GM19372 (cell line): ENCODE data around the gene GULP1.
"Not testable (repeated sequence)": the region's sequence is repeated elsewhere in the genome, so short reads cannot be mapped to it uniquely, and the experiment has no call there.

Experiments
- ATAC-seq: cut with Tn5 transposase; IDR thresholded peaks from one replicate; pipeline ENCODE4 v1.9.1; 2021; ENCODE audit warnings: mild to moderate bottlenecking, low read depth, moderate library complexity; ENCODE audit not compliant: unreplicated experiment

The GULP1 gene, protein sequence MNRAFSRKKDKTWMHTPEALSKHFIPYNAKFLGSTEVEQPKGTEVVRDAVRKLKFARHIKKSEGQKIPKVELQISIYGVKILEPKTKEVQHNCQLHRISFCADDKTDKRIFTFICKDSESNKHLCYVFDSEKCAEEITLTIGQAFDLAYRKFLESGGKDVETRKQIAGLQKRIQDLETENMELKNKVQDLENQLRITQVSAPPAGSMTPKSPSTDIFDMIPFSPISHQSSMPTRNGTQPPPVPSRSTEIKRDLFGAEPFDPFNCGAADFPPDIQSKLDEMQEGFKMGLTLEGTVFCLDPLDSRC

DNA sequence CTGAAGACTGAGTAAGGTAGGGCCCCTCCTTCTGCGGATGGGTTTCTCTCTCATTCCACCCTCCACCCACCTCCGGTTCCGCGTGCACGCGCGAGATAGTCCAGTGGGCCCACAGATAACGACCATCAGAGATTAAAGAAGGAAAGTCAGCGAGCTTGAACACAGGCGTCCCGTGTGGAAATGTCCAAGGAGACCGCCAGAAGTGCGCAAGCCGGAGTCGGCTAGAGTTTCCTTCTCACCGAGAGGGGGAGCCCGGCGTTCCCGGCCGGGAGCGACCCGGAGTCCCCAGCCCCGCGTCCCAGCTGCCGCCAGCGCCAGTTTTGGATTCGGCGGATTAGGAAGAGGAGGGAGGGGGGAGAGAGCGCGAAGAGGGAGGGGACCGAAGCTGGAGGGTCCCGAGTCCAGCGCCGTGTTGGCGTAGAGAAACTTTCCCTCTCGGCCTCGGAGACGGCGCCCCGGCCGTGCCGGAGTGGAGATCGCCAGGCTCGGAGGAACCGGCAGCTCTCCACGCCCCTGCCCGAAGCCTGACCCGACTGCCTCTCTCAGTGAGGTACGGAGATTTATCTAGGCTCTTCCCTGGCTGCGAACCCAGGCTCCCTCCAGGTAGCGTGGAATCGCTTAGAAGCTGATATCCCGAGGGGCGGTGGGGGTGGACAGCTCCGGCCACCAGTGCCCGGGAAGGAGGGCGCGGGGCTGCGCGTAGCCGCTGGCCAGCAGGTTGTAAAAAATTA, at the start of gene GULP1:
Gene GULP1, plus strand, starts transcription at position 258 of the 731 bp plus-strand sequence. CDS start 185,829 bp downstream, outside the sequence.
- ATAC-seq: no peak

DNA sequence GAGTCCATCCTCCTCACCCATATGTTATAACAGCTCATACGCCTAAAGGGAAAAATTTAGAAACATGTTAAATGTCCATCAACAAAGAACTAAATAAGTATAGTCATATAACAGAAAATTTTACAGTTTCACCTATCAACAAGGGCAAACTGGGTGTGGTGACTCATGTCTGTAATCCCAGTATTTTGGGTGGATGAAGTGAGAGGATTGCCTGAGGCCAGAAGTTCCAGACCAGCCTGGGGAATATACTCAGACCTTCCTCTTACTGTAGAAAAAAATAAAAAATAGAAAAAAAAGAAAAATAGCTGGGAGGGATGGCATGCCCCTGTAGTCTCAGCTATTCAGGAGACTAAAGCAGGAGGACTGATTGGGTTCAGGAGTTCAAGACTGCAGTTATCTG, 48.3 kb upstream of the GULP1 start:
- ATAC-seq: no peak

GRCh38 chr2:188244383-188244782, 47.3 kb upstream of the GULP1 start:
- ATAC-seq: no peak

DNA sequence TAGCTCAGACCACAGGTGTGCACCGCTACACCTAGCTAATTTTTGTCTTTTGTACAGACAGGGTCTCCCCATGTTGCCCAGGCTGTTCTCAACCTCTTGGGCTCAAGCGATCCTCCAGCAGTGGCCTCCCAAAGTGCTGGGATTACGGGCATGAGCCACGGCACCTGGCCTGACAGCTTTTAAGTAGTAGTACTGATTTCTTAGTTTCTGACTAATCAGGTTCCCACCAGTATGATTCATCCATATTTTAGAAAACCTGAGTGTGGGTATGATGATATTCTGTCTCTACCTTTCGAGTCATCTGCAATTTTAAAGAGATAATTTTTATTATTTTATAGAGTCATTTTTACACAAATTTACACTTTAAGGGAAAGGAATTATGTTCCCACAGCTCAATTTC, 46.4 kb upstream of the GULP1 start:
- no peak for ATAC-seq

DNA sequence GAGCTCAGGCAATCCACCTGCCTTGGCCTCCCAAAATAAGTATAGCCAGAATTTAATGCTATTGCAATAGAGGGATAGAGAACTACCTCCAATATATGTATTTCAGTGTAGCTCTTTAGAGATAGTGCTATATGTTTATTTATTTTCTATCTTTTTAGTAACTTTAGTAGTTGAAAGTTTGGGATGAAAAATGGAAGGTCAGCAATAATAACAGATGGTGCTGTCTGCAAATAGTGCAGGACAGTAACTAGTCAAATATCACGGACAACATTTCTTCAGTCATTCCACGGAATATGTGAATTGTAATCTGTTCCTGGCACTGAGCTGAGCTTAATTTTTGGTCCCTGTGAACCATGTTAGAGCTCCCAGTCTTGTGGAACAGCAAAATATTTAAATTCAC, 43.2 kb upstream of the GULP1 start:
- ATAC-seq: no peak

GRCh38 chr2:188251034-188251433, 40.6 kb upstream of the GULP1 start:
- no peak for ATAC-seq

DNA sequence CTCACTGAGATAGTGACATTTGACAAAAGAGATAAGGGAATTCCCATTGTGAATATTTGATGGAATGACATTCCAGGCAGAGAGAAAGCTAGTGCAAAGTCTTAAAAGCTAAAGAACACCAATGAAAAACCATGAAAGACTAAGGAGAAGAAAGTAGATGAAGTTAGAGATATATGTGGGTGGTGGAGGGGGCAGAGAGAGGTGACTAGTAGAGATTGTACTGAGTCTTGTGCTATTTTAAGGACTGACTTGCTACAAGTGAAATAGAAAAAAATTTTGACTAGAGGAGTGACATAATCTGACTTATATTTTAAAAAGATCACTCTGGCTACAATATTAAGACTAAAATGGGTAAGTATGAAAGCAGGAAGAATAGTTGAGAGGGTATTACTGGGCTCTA, 35.3 kb upstream of the GULP1 start:
- no peak for ATAC-seq

DNA sequence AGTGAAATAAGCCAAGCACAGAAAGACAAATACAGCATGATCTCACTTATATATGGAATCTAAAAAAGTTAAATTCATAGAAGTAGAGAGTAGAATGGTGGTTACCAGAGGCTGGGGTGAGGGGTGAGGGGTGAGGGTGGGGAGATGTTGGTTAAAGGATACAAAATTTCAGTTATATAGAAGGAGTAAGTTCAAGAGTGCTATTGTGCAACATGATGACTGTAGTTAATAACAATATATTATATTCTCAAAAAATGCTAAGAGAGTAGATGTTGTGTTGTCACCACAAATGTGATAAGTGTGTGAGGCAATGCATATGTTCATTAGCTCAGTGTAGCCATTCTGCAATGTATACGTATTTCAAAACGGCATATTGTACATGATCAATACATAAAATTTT, 26.4 kb upstream of the GULP1 start:
- no peak for ATAC-seq

GRCh38 chr2:188267776-188268175, 23.9 kb upstream of the GULP1 start:
- no peak for ATAC-seq

DNA sequence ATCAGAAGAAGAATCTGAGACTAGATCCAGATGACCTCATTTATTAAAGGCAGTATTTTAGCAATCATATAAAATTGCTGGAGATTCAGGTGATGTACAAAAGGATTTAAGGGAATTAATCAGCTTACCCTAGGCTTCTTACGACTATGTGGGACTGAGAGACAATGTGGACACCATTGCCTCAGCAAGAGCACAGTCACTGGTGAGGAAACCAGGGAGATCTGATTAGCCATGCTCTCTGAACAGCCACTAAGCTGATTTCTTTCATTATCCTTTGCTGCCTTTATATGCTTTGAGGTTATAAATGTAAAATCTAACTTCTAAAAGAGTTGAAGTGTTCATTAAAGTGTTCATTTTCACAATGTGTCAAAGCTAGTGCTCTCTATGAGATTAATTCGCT, 22.7 kb upstream of the GULP1 start:
- no peak for ATAC-seq

DNA sequence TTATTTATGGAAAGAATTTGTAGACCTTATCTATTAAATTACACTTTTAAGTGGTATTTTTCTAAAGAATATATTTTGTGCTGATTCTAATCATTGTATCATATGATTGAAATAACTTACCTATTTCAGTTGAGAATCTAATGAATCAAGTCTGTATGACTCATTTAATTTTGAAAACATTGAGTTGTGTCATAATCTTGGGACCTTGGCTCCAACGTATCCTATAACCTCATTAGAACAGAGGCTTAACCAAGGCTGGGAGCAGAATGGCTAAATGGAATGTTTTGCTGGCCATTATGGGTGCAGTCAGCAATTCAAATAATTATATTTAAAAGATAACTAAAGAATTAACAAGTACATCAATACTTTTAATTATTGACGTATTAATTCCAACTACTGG, 19.6 kb upstream of the GULP1 start:
- no peak for ATAC-seq

DNA sequence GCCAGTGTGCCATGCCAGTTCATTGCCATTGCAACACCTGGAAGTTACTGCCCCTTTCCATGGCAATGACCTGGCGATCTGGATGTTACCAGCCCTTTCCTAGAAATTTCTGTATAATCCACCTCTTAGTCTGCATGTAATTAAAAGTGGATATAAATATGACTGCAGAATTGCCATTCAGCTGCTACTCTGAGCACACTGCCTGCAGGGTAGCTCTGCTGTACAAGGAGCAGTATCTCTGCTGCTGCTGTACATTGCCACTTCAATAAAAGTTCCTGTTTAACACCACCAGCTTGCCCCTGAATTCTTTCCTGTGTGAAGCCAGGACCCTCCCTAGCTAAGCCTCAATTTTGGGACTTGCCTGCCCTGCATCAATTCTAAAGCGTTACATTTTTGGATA, 17.4 kb upstream of the GULP1 start:
- no peak for ATAC-seq

DNA sequence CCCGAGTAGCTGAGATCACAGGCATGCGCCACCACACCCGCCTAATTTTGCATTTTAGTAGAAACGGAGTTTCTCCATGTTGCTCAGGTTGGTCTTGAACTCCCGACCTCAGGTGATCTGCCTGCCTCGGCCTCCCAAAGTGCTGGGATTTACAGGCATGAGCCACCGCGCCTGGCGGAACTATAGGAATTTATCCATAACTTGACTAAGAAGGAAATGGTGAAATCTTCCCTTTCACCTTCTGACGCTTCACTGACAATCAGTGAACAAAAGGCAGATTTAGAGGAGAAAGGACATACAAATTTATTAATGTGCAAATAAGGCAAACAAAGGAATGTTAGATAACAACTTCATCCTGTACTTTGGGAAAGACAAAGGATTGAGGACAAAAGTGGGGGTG, 15.4 kb upstream of the GULP1 start:
- no peak for ATAC-seq

GRCh38 chr2:188277786-188278185, 13.9 kb upstream of the GULP1 start:
- no peak for ATAC-seq

- no peak for ATAC-seq
Observed at GRCh38 chr2:188278388-188279092, 13.1 kb upstream of the GULP1 start.

DNA sequence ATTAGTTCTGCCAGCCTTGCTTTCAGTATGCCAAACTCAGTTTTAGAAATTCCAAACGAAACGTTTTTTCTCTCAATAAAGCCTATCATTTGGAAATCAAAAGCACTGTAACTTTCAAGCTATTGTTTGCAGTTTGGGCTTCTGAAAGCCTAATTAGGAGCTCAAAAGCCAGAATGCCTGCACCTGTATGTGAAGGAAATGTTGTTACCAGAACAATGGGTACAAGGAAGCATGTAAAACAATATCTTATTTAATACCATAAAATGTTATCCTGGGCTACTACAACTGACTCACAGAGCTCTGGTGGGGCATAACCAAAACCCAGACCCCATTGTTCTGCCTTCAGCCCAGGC, 12.6 kb upstream of the GULP1 start:
- ATAC-seq: no peak

DNA sequence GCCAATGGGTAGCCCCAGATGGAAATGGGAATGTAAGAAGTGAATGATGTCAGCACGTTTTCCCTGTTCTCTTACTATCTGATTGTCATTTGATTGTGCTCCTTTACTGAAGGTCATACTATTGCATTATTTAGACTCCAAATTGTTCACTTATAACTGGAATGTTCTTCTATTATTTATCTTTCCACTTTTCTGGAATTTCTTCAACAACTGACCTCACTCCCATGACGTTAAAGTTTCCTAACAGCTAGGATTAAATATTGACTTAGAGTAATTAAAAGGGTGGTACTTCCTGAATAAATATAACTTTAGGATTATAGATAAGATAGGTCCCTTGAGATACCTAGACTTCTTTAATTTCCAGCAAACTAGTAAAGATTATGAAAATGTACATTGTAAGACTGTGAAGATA, 10.9 kb upstream of the GULP1 start:
- no peak for ATAC-seq

DNA sequence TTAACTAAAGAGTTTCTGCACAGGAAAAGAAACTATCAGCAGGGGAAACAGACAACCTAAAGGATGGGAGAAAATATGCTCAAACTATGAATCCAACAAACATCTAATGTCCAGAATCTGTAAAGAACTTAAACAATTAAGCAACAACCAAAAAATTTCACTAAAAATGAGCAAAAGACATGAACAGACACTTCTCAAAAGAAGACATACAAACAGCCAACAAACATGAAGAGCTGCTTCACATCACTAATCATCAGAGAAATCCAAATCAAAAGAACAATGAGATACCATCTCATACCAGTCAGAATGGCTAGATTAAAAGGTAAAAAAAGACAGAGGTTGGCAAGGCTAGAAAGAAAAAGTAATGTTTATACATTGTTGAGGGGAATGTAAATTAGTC, 8.8 kb upstream of the GULP1 start:
- ATAC-seq: no peak

DNA sequence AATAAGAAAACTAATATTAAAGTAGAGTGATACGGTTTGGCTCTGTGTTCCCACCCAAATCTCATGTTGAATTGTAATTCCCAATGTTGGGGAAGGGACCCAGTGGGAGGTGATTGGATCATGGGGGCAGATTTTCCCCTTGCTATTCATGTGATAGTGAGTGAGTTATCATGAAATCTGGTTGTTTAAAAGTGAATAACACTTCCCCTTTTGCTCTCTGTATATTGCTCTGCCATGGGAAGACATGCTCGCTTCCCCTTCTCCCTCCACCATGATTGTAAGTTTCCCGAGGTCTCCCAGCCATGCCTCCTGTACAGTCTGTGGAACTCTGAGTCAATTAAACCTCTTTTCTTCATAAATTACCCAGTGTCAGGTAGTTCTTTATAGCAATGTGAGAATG, 7.4 kb upstream of the GULP1 start:
- ATAC-seq: not testable (repeated sequence)

DNA sequence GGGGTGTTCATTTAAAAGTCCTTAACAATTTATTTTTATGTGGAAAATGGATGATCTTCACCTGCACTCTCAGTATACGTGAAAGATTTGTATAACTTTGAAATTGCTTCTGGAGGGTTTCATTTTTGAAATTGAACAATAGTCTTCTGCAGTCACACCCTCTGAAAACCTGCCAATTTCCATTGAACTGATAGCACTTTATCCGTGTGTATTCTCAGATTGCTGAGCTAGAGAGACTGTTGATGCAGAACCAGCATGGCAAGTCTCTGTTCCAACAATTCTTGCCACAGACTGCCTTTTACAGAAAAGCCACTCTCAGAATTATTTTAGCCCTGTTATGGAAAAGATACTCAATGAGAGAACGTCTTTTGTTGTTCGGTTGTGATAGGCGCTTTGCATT, 6.6 kb upstream of the GULP1 start:
- ATAC-seq: no peak

- ATAC-seq: no peak
Observed at GRCh38 chr2:188285774-188286173, 5.9 kb upstream of the GULP1 start.

DNA sequence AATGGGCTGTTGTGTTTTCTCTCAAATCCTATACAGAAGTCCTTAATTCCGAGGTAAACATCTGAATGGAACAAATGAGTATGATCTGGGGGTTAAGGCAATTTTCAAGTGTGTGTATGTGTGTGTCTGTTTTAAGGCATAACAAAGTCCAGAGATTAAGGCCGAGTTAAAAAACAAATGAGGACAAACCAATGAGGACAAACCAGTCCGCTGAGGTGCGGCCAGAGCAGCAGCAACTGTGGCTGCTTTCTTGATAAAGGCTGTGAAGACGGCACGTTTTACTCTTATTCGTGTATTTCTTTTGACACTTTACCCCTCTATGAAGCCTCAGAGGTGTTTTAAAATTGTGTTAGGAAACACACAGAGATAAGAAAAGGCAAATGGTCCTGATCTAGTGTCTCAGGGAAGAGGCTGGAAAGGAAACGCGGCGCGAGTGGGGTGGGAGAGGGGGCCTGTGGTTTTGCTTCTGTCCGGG, 495 bp upstream of the GULP1 start:
- ATAC-seq: no peak
